ENCODE measurements around the gene KCNJ2.

The KCNJ2 gene

DNA sequence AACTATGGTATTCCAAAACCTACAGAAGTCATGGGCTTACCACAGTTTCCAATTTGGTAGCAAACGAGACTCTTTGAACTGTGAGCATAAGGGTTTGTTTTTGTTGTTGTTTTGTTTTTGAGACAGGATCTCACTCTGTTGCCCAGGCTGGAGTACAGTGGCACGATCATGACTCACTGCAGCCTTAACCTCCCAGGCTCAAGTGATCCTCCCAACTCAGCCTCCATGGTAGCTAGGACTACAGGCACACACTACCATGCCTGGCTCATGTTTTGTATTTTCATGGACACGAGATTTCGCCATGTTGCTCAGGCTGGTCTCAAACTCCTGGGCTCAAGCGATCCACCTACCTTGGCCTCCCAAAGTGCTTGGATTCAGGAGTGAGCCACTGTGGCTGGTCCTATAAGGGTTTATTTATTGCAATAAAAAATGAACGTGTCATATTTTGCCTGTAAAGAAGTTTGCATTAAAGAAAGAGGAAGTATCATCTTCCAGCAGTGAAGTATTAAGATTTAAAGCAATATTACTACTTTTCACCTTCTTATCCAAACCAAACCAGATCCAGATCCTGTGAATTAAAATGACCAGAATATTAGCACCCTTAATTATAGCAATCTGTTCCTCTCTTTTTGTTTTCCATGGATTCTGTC, 37.2 kb downstream of the KCNJ2 start:
- no peaks in the 10 kb centered on the region for H3K4me1 ChIP-seq (ENCODE audit: control insufficient read depth in 1 of 2, insufficient read depth in 2 of 2, low read length in 2 of 2)
- H3K27me3 ChIP-seq (ENCODE audit: low read depth, low read length), result no peaks in the 10 kb centered on the region
- H3K36me3 ChIP-seq (ENCODE audit: control insufficient read depth in 1 of 2, insufficient read depth in 2 of 2, low read length in 2 of 2), result no peaks in the 10 kb centered on the region
- no peaks in the 10 kb centered on the region for H3K9me3 ChIP-seq (ENCODE audit: control insufficient read depth in 1 of 2, low read length in 2 of 2)
- no peak overlapping the region for H3K4me3 ChIP-seq (ENCODE audit: low read depth in 1 of 2, low read length in 2 of 2)
- no peak overlapping the region for H3K27ac ChIP-seq (ENCODE audit: low read length)

GRCh38 chr17:70207184-70207583, 37.9 kb downstream of the KCNJ2 start:
- no peaks in the 10 kb centered on the region for H3K9me3 ChIP-seq (ENCODE audit: control insufficient read depth in 1 of 2, low read length in 2 of 2)
- H3K27ac ChIP-seq (ENCODE audit: low read length), result no peak overlapping the region
- H3K36me3 ChIP-seq (ENCODE audit: control insufficient read depth in 1 of 2, insufficient read depth in 2 of 2, low read length in 2 of 2), result no peaks in the 10 kb centered on the region
- no peak overlapping the region for H3K4me3 ChIP-seq (ENCODE audit: low read depth in 1 of 2, low read length in 2 of 2)
- no peaks in the 10 kb centered on the region for H3K4me1 ChIP-seq (ENCODE audit: control insufficient read depth in 1 of 2, insufficient read depth in 2 of 2, low read length in 2 of 2)
- no peaks in the 10 kb centered on the region for H3K27me3 ChIP-seq (ENCODE audit: low read depth, low read length)

GRCh38 chr17:70208080-70208794, 38.9 kb downstream of the KCNJ2 start:
- no peaks in the 10 kb centered on the region for H3K9me3 ChIP-seq (ENCODE audit: control insufficient read depth in 1 of 2, low read length in 2 of 2)
- H3K27me3 ChIP-seq (ENCODE audit: low read depth, low read length), result no peaks in the 10 kb centered on the region
- H3K36me3 ChIP-seq (ENCODE audit: control insufficient read depth in 1 of 2, insufficient read depth in 2 of 2, low read length in 2 of 2), result no peaks in the 10 kb centered on the region
- H3K4me1 ChIP-seq (ENCODE audit: control insufficient read depth in 1 of 2, insufficient read depth in 2 of 2, low read length in 2 of 2), result no peaks in the 10 kb centered on the region
- no peak overlapping the region for H3K4me3 ChIP-seq (ENCODE audit: low read depth in 1 of 2, low read length in 2 of 2)
- H3K27ac ChIP-seq (ENCODE audit: low read length), result no peak overlapping the region

GRCh38 chr17:70208825-70209555, 39.7 kb downstream of the KCNJ2 start:
- Histone ChIP-seq H3K27ac (ENCODE audit: low read length) (no peak overlapping the region), H3K27me3 (ENCODE audit: low read depth, low read length) (no peaks in the 10 kb centered on the region), H3K4me3 (ENCODE audit: low read depth in 1 of 2, low read length in 2 of 2) (no peak overlapping the region), H3K9me3 (ENCODE audit: control insufficient read depth in 1 of 2, low read length in 2 of 2) (no peaks in the 10 kb centered on the region), H3K36me3 (ENCODE audit: control insufficient read depth in 1 of 2, insufficient read depth in 2 of 2, low read length in 2 of 2) (no peaks in the 10 kb centered on the region), H3K4me1 (ENCODE audit: control insufficient read depth in 1 of 2, insufficient read depth in 2 of 2, low read length in 2 of 2) (no peaks in the 10 kb centered on the region)

DNA sequence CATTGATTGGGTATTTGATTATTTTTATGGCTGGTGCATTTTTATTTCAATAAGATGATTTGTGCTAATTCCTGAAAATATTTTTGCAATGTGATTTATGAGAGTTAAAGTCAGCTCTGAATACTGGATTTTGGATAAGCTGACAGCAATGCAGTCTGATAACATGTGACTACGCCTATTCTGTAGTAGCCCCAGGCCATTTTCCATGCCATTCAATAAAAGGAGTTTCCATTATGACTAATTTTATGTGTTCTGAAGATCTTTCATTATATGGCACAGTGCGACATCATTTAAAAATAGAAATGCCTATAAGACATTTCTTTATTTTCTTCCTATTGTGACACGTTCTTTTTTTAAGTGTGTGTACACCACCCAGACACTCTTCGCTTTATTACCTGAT, 46.3 kb downstream of the KCNJ2 start:
- no peaks in the 10 kb centered on the region for H3K36me3 ChIP-seq (ENCODE audit: control insufficient read depth in 1 of 2, insufficient read depth in 2 of 2, low read length in 2 of 2)
- no peak overlapping the region for H3K27ac ChIP-seq (ENCODE audit: low read length)
- H3K4me3 ChIP-seq (ENCODE audit: low read depth in 1 of 2, low read length in 2 of 2), result no peak overlapping the region
- H3K4me1 ChIP-seq (ENCODE audit: control insufficient read depth in 1 of 2, insufficient read depth in 2 of 2, low read length in 2 of 2), result no peaks in the 10 kb centered on the region
- H3K9me3 ChIP-seq (ENCODE audit: control insufficient read depth in 1 of 2, low read length in 2 of 2), result no peaks in the 10 kb centered on the region
- H3K27me3 ChIP-seq (ENCODE audit: low read depth, low read length), result no peaks in the 10 kb centered on the region

DNA sequence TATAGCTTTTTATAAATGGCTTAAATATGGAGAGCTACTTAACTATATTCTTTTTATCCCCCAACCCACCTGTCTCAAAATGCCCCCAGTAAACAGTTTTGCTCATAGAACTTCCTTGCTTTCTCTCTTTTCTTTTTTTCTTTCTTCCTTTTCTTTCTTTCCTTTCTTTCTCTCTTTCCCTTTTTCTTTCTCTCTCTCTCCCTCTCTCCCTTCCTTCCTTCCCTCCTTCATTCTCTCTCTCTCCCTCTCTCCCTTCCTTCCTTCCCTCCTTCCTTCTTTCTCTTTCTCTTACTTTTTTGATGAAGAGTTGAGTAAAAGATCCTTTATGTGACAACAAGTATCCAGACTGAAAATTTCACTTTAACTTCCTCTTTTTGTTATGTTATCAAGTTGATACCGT, 48.2 kb downstream of the KCNJ2 start:
- Histone ChIP-seq H3K27me3 (ENCODE audit: low read depth, low read length) (no peaks in the 10 kb centered on the region), H3K9me3 (ENCODE audit: control insufficient read depth in 1 of 2, low read length in 2 of 2) (no peaks in the 10 kb centered on the region), H3K27ac (ENCODE audit: low read length) (no peak overlapping the region), H3K4me3 (ENCODE audit: low read depth in 1 of 2, low read length in 2 of 2) (no peak overlapping the region), H3K4me1 (ENCODE audit: control insufficient read depth in 1 of 2, insufficient read depth in 2 of 2, low read length in 2 of 2) (no peaks in the 10 kb centered on the region), H3K36me3 (ENCODE audit: control insufficient read depth in 1 of 2, insufficient read depth in 2 of 2, low read length in 2 of 2) (no peaks in the 10 kb centered on the region)

DNA sequence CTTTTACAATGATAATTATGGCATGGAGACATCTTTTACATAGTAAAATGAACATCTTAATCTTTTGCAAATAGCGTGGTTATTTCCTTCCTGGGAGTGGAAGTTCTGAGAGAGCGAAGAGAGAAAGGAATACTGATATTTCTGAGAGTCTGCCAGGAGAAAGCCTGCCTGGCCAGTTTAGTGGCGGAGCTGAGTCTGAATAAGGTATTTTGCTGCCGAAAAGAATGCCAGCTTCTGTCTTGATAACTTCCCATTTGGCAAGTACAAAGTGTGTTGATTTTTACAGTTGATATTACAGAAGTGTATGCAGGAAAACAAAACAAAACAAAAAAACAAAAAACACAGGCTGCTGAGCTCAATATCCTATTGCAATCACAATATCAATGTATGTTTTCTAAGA, 55.9 kb downstream of the KCNJ2 start:
- Histone ChIP-seq H3K9me3 (ENCODE audit: control insufficient read depth in 1 of 2, low read length in 2 of 2) (no peaks in the 10 kb centered on the region), H3K36me3 (ENCODE audit: control insufficient read depth in 1 of 2, insufficient read depth in 2 of 2, low read length in 2 of 2) (no peaks in the 10 kb centered on the region), H3K4me1 (ENCODE audit: control insufficient read depth in 1 of 2, insufficient read depth in 2 of 2, low read length in 2 of 2) (no peaks in the 10 kb centered on the region), H3K27me3 (ENCODE audit: low read depth, low read length) (no peaks in the 10 kb centered on the region), H3K4me3 (ENCODE audit: low read depth in 1 of 2, low read length in 2 of 2) (no peak overlapping the region), H3K27ac (ENCODE audit: low read length) (no peak overlapping the region)

Data from muscle layer of duodenum (tissue), 2 donors.